ENCODE measurements around the gene AREG. TPM values are rescaled to one million over a fixed set of nuclear protein-coding genes. Genes with fewer than 3 reads are reported as not detected.

Gene AREG
- total RNA-seq, 1 experiment from 2014 or later = 739 TPM

GRCh38 chr4:74450298-74450683, 5.4 kb downstream of the AREG start:
- RAD21 ChIA-PET (ENCODE audit: low non-redundant PET in 1 of 2, low total read pairs in 2 of 2, uncharacterized antibody in 2 of 2, unreplicated experiment in 2 of 2) = interaction anchor here in 1 of 2 experiments (1.5 kb wide), 1 partner anchor 72 kb away, joined by 3 read pairs; no protein-coding TSS in a partner anchor
- TF ChIP-seq YY1 (IDR thresholded peaks at IDR 0.05; ENCODE audit: extremely low read depth, insufficient replicate concordance, low read depth, low read length) (no peak), JUND (IDR thresholded peaks at IDR 0.05) (0 out of 2 replicates have a peak, but pooled peaks have one; percentile 5), REST (IDR thresholded peaks at IDR 0.05; ENCODE audit: low read depth) (no peak), CBX3 (IDR thresholded peaks at IDR 0.05; ENCODE audit: low read depth) (no peak), SP1 (IDR thresholded peaks at IDR 0.05; ENCODE audit: low read depth) (peak; percentile 2; the same call in 1 of the 2 replicates), MAX (IDR thresholded peaks at IDR 0.05) (no peak; the same call in 1 of the 2 replicates), CTCF (IDR thresholded peaks at IDR 0.05 in 2 of 3, conservative IDR thresholded peaks at IDR 0.05 in 1 of 3; ENCODE audit: borderline replicate concordance in 1 of 3, insufficient read depth in 1 of 3, low read depth in 2 of 3, low read length in 2 of 3) (no peak), EZH2 (IDR thresholded peaks at IDR 0.05) (no peak), CEBPB (IDR thresholded peaks at IDR 0.05; ENCODE audit: low read depth) (peak; percentile 8; the same call in 1 of the 2 replicates), FOSL1 (IDR thresholded peaks at IDR 0.05; ENCODE audit: low read depth) (no peak), POLR2AphosphoS5 (IDR thresholded peaks at IDR 0.05; ENCODE audit: low read depth, low read length) (peak; percentile 41), ZBTB33 (IDR thresholded peaks at IDR 0.05; ENCODE audit: extremely low read depth, insufficient replicate concordance, low read length) (no peak)
- DNase-seq (ENCODE audit: low read depth, low spot score) (no peak), ATAC-seq (no peak)
- H3K27me3 ChIP-seq (ENCODE audit: insufficient read depth, low read length) = no peaks in the 10 kb centered on the region
- POLR2A ChIA-PET = interaction anchor here (0.6 to 2.8 kb wide), 19 partner anchors 8 to 222 kb away, joined by 3 to 19 read pairs (median 5); no protein-coding TSS in a partner anchor
- no peaks in the 10 kb centered on the region for H3K9me2 ChIP-seq (ENCODE audit: insufficient read depth)
- H3K9me3 ChIP-seq (ENCODE audit: control insufficient read depth in 1 of 2, insufficient read depth in 1 of 2, low read depth in 1 of 2, low read length in 2 of 2) = no peaks in the 10 kb centered on the region
- peak overlapping the region in 1 of 2 experiments; percentile 3; a peak in 1 of 4 replicates for H3K4me3 ChIP-seq (replicated peaks in 1 of 2; ENCODE audit: low read depth in 1 of 2, low read length in 2 of 2)
- peaks cover 81% of the 10 kb centered on the region for H3K79me2 ChIP-seq (ENCODE audit: insufficient read depth, low read length)
- peak overlapping the region; percentile 85; the same call in 1 of the 2 replicates for H3K27ac ChIP-seq (ENCODE audit: low read depth, low read length)
- H4K20me1 ChIP-seq (ENCODE audit: insufficient read depth) = 0 out of 2 replicates have a peak, but pooled peaks cover 7% of the 10 kb centered on the region
- H3K9ac ChIP-seq (ENCODE audit: low read length) = peak overlapping the region; percentile 84
- intact Hi-C loops (cut with micrococcal nuclease) = loop anchor here (2.0 kb wide), 2 partner anchors 81 to 129 kb away; no protein-coding TSS in a partner anchor
- H3K4me2 ChIP-seq (ENCODE audit: low read length) = peak overlapping the region; percentile 78
- H3K36me3 ChIP-seq (ENCODE audit: control insufficient read depth in 1 of 2, insufficient read depth in 2 of 2, low read length in 2 of 2) = peaks cover 62 to 71% of the 10 kb centered on the region in 2 experiments
- CTCF ChIA-PET = interaction anchor here (1.1 to 2.0 kb wide), 2 partner anchors 73 to 82 kb away, joined by 5 to 6 read pairs; no protein-coding TSS in a partner anchor
- peaks cover 79 to 93% of the 10 kb centered on the region in 2 experiments for H3K4me1 ChIP-seq (ENCODE audit: control insufficient read depth in 1 of 2, insufficient read depth in 2 of 2, low read length in 2 of 2)
- BruUV-seq (replicated peaks) = no TSS peak
- H2AFZ ChIP-seq (ENCODE audit: low read depth, low read length, poor library complexity, severe bottlenecking) = no peak overlapping the region

Measured in HCT116 (cell line).